ENCODE data around the gene DOK7.

Gene DOK7

GRCh38 chr4:3461515-3462291 lies 1.4 kb upstream of the DOK7 start:
- no peak for DNase-seq

- no peak for DNase-seq
These were observed 751 bp upstream of the DOK7 start for GRCh38 chr4:3462321-3462789.

- DNase-seq = no peak
These were observed 646 bp downstream of the DOK7 start for GRCh38 chr4:3463556-3464348.

GRCh38 chr4:3464349-3464905 lies 1.3 kb downstream of the DOK7 start:
- no peak for DNase-seq

- DNase-seq = no peak
These were observed 2.0 kb downstream of the DOK7 start for GRCh38 chr4:3464911-3465697.

GRCh38 chr4:3465698-3466671 lies 2.9 kb downstream of the DOK7 start:
- no peak for DNase-seq

GRCh38 chr4:3466691-3467600 lies 3.8 kb downstream of the DOK7 start:
- DNase-seq = no peak

GRCh38 chr4:3467601-3468031 lies 4.5 kb downstream of the DOK7 start:
- no peak for DNase-seq

- DNase-seq = no peak
These were observed 5.0 kb downstream of the DOK7 start for GRCh38 chr4:3468154-3468553.

GRCh38 chr4:3468804-3469203 lies 5.7 kb downstream of the DOK7 start:
- no peak for DNase-seq

GRCh38 chr4:3469386-3470243 lies 6.5 kb downstream of the DOK7 start:
- DNase-seq = no peak

- no peak for DNase-seq
These were observed 7.4 kb downstream of the DOK7 start for GRCh38 chr4:3470244-3471097.

- no peak for DNase-seq
These were observed 8.1 kb downstream of the DOK7 start for GRCh38 chr4:3471098-3471760.

- DNase-seq = no peak
These were observed 8.8 kb downstream of the DOK7 start for GRCh38 chr4:3471886-3472285.

GRCh38 chr4:3472411-3473141 lies 9.5 kb downstream of the DOK7 start:
- no peak for DNase-seq

All from nucleus accumbens (tissue), 56 donors.